HepG2 (cell line): ENCODE results near the gene GNA12.

Experiments
- ATF1 ChIP-seq: IDR thresholded peaks from 2 replicates; pipeline ENCODE4 v1.6.1; 2016; ENCODE audit warnings: mild to moderate bottlenecking, control low read depth
- FOSL1 ChIP-seq: sonication (generic); formaldehyde crosslinking; IDR thresholded peaks from 2 replicates; pipeline ENCODE4 v1.9.0; 2021; ENCODE audit warnings: missing genetic modification reagents, borderline replicate concordance
- NONO ChIP-seq, 2 experiments: fragments of 450-650 bp in 1 of 2; sonication (generic) in 1 of 2; formaldehyde crosslinking in 1 of 2; IDR thresholded peaks in 1 of 2; conservative IDR thresholded peaks in 1 of 2; 2 replicates each; pipeline versions ENCODE4 v1.6.1 to v1.8.0; 2017 to 2022; ENCODE audit warnings: mild to moderate bottlenecking in 1 of 2, missing genetic modification reagents in 1 of 2, moderate library complexity in 1 of 2
- RNF2 ChIP-seq: fragments of 450-650 bp; conservative IDR thresholded peaks from 2 replicates; pipeline ENCODE4 v1.6.1; 2016; ENCODE audit warnings: low read depth
- SIN3A ChIP-seq: IDR thresholded peaks from 2 replicates; pipeline ENCODE4 v1.6.1; 2011; ENCODE audit warnings: low read depth, mild to moderate bottlenecking, control low read depth, low read length, borderline replicate concordance
- ZNF225 ChIP-seq: sonication (generic); formaldehyde crosslinking; IDR thresholded peaks from 2 replicates; pipeline ENCODE4 v1.4.0; 2020; ENCODE audit warnings: mild to moderate bottlenecking, missing genetic modification reagents
- TF ChIP-seq, protein P1 (sequence below): sonication (generic); formaldehyde crosslinking; IDR thresholded peaks from 2 replicates; pipeline ENCODE4 v1.9.0; 2021; ENCODE audit warnings: missing genetic modification reagents, borderline replicate concordance
- TF ChIP-seq, protein P2 (sequence below): conservative IDR thresholded peaks from 2 replicates; pipeline ENCODE4 v1.6.1; 2018; ENCODE audit warnings: missing genetic modification reagents
- TF ChIP-seq, protein P3 (sequence below): sonication (generic); formaldehyde crosslinking; IDR thresholded peaks from 2 replicates; pipeline ENCODE4 v1.5.0; 2020; ENCODE audit warnings: mild to moderate bottlenecking, missing genetic modification reagents, moderate library complexity
- TF ChIP-seq, protein P4 (sequence below): sonication (generic); formaldehyde crosslinking; IDR thresholded peaks from 2 replicates; pipeline ENCODE4 v1.8.0; 2022; ENCODE audit warnings: mild to moderate bottlenecking, missing genetic modification reagents, borderline replicate concordance
- TF ChIP-seq, protein P5 (sequence below): sonication (generic); formaldehyde crosslinking; IDR thresholded peaks from 2 replicates; pipeline ENCODE4 v1.4.0; 2020; ENCODE audit warnings: mild to moderate bottlenecking, missing genetic modification reagents, borderline replicate concordance

DNA sequence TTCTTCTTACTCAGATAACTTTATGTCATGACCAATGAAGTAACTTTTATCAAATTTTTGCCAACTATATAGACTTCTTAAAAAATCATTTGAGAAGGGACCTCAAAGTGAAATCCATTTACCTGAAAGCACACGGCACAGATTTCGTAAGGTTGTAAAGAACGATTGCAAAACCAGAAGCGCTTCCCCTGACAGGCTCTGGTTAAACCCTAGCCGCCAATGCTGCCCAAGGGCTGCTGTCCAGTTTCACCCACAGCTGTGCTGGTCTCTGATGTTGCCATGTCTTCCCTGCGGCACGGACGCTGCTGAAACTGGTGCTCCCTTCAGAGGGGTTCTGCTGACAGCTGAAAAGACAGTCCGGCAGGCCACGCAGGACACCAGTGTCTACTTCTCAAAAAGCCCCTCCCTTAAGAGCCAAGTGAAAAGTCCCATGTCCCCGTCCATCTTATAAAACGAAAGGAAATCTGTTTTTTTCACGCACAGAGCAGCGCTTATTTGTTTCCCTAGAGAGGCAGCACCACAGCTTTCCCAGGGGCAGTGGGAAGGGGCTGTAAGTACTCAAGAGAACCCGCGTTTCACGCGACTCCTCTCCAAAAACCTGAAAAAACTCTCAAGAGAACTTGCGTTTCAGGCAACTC lies 32.5 kb downstream of the GNA12 start:
- TF ChIP-seq, protein P1, sequence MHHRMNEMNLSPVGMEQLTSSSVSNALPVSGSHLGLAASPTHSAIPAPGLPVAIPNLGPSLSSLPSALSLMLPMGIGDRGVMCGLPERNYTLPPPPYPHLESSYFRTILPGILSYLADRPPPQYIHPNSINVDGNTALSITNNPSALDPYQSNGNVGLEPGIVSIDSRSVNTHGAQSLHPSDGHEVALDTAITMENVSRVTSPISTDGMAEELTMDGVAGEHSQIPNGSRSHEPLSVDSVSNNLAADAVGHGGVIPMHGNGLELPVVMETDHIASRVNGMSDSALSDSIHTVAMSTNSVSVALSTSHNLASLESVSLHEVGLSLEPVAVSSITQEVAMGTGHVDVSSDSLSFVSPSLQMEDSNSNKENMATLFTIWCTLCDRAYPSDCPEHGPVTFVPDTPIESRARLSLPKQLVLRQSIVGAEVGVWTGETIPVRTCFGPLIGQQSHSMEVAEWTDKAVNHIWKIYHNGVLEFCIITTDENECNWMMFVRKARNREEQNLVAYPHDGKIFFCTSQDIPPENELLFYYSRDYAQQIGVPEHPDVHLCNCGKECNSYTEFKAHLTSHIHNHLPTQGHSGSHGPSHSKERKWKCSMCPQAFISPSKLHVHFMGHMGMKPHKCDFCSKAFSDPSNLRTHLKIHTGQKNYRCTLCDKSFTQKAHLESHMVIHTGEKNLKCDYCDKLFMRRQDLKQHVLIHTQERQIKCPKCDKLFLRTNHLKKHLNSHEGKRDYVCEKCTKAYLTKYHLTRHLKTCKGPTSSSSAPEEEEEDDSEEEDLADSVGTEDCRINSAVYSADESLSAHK (CRISPR knock-in tag) = no peak
- TF ChIP-seq, protein P2, sequence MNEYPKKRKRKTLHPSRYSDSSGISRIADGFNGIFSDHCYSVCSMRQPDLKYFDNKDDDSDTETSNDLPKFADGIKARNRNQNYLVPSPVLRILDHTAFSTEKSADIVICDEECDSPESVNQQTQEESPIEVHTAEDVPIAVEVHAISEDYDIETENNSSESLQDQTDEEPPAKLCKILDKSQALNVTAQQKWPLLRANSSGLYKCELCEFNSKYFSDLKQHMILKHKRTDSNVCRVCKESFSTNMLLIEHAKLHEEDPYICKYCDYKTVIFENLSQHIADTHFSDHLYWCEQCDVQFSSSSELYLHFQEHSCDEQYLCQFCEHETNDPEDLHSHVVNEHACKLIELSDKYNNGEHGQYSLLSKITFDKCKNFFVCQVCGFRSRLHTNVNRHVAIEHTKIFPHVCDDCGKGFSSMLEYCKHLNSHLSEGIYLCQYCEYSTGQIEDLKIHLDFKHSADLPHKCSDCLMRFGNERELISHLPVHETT = no peak
- TF ChIP-seq, protein P3, sequence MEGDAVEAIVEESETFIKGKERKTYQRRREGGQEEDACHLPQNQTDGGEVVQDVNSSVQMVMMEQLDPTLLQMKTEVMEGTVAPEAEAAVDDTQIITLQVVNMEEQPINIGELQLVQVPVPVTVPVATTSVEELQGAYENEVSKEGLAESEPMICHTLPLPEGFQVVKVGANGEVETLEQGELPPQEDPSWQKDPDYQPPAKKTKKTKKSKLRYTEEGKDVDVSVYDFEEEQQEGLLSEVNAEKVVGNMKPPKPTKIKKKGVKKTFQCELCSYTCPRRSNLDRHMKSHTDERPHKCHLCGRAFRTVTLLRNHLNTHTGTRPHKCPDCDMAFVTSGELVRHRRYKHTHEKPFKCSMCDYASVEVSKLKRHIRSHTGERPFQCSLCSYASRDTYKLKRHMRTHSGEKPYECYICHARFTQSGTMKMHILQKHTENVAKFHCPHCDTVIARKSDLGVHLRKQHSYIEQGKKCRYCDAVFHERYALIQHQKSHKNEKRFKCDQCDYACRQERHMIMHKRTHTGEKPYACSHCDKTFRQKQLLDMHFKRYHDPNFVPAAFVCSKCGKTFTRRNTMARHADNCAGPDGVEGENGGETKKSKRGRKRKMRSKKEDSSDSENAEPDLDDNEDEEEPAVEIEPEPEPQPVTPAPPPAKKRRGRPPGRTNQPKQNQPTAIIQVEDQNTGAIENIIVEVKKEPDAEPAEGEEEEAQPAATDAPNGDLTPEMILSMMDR = no peak
- TF ChIP-seq, protein P4, sequence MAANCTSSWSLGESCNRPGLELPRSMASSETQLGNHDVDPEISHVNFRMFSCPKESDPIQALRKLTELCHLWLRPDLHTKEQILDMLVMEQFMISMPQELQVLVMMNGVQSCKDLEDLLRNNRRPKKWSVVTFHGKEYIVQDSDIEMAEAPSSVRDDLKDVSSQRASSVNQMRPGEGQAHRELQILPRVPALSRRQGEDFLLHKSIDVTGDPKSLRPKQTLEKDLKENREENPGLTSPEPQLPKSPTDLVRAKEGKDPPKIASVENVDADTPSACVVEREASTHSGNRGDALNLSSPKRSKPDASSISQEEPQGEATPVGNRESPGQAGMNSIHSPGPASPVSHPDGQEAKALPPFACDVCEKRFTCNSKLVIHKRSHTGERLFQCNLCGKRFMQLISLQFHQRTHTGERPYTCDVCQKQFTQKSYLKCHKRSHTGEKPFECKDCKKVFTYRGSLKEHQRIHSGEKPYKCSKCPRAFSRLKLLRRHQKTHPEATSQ (CRISPR knock-in tag) = no peak
- TF ChIP-seq SIN3A = no peak
- no peak for TF ChIP-seq FOSL1 (CRISPR knock-in tag)
- TF ChIP-seq RNF2 = no peak
- no peak for TF ChIP-seq ATF1
- no peak for TF ChIP-seq NONO (IDR thresholded peaks at IDR 0.05)
- TF ChIP-seq NONO (CRISPR knock-in tag; conservative IDR thresholded peaks at IDR 0.05) = no peak
- TF ChIP-seq ZNF225 (CRISPR knock-in tag) = no peak
- TF ChIP-seq, protein P5, sequence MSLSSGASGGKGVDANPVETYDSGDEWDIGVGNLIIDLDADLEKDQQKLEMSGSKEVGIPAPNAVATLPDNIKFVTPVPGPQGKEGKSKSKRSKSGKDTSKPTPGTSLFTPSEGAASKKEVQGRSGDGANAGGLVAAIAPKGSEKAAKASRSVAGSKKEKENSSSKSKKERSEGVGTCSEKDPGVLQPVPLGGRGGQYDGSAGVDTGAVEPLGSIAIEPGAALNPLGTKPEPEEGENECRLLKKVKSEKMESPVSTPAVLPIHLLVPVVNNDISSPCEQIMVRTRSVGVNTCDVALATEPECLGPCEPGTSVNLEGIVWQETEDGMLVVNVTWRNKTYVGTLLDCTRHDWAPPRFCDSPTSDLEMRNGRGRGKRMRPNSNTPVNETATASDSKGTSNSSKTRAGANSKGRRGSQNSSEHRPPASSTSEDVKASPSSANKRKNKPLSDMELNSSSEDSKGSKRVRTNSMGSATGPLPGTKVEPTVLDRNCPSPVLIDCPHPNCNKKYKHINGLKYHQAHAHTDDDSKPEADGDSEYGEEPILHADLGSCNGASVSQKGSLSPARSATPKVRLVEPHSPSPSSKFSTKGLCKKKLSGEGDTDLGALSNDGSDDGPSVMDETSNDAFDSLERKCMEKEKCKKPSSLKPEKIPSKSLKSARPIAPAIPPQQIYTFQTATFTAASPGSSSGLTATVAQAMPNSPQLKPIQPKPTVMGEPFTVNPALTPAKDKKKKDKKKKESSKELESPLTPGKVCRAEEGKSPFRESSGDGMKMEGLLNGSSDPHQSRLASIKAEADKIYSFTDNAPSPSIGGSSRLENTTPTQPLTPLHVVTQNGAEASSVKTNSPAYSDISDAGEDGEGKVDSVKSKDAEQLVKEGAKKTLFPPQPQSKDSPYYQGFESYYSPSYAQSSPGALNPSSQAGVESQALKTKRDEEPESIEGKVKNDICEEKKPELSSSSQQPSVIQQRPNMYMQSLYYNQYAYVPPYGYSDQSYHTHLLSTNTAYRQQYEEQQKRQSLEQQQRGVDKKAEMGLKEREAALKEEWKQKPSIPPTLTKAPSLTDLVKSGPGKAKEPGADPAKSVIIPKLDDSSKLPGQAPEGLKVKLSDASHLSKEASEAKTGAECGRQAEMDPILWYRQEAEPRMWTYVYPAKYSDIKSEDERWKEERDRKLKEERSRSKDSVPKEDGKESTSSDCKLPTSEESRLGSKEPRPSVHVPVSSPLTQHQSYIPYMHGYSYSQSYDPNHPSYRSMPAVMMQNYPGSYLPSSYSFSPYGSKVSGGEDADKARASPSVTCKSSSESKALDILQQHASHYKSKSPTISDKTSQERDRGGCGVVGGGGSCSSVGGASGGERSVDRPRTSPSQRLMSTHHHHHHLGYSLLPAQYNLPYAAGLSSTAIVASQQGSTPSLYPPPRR (CRISPR knock-in tag) = no peak
